ENCODE data around the gene VOPP1.
"Not testable (repeated sequence)": the region's sequence is repeated elsewhere in the genome, so short reads cannot be mapped to it uniquely, and the experiment has no call there.

Gene VOPP1

GRCh38 chr7:55473932-55474331 is 98.4 kb downstream of the VOPP1 start:
- Histone ChIP-seq H3K36me3 (ENCODE audit: control insufficient read depth, insufficient read depth, low read length) (no peaks in the 10 kb centered on the region), H3K9ac (ENCODE audit: low read length) (no peak overlapping the region), H3K4me1 (ENCODE audit: control insufficient read depth, insufficient read depth, low read length) (peaks cover 6% of the 10 kb centered on the region), H3K4me3 (ENCODE audit: low read length) (no peak overlapping the region), H3K27me3 (ENCODE audit: control insufficient read depth, insufficient read depth, low read length) (no peaks in the 10 kb centered on the region), H3K9me3 (ENCODE audit: control insufficient read depth, low read length) (no peaks in the 10 kb centered on the region)

DNA sequence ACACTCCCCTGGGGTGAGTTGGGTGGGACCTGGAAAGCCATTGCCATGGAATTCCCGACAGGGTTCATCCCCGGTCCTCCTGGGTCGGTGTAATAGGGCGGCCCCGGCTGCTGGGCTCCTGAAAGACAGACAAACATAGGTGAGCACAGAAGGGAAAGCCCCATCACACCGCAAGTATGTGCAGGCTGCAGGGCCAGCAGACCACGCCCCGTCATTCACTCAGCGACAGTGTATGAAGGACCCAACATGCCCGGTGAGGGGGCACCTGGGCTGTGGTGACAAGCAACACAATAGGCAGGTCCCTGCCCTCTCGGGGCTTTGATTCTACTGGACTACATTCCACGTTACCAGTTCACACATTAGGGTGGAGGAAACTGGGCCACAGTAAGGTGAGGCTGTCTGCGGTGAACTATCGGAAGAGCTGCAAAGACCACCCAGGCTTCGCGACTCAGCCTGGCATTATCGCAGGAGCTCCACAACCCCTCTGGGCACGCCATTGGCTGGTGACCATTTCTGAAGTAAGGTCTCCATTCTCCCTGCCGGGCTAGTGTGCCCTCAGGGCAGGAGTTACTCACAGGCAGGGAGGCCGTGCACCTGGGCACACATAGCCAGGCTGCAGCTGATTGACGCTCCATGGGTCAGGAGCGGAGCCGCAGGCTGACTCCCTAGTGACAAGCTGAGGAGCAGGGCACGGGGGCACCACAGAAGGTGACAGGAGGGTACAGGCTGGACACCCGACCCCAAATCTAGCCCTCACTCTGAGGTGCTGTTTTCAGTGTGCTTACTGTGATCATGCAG is 99.2 kb downstream of the VOPP1 start:
- Histone ChIP-seq H3K27me3 (ENCODE audit: control insufficient read depth, insufficient read depth, low read length) (no peaks in the 10 kb centered on the region), H3K9ac (ENCODE audit: low read length) (no peak overlapping the region), H3K4me1 (ENCODE audit: control insufficient read depth, insufficient read depth, low read length) (peaks cover 6% of the 10 kb centered on the region), H3K4me3 (ENCODE audit: low read length) (no peak overlapping the region), H3K36me3 (ENCODE audit: control insufficient read depth, insufficient read depth, low read length) (no peaks in the 10 kb centered on the region), H3K9me3 (ENCODE audit: control insufficient read depth, low read length) (no peaks in the 10 kb centered on the region)

GRCh38 chr7:55472406-55472805 is 99.9 kb downstream of the VOPP1 start:
- not testable (repeated sequence) for H3K4me1 ChIP-seq (ENCODE audit: control insufficient read depth, insufficient read depth, low read length); H3K9me3 ChIP-seq (ENCODE audit: control insufficient read depth, low read length); H3K9ac ChIP-seq (ENCODE audit: low read length); H3K4me3 ChIP-seq (ENCODE audit: low read length); H3K36me3 ChIP-seq (ENCODE audit: control insufficient read depth, insufficient read depth, low read length); H3K27me3 ChIP-seq (ENCODE audit: control insufficient read depth, insufficient read depth, low read length)

- not testable (repeated sequence) for H3K4me1 ChIP-seq (ENCODE audit: control insufficient read depth, insufficient read depth, low read length); H3K27me3 ChIP-seq (ENCODE audit: control insufficient read depth, insufficient read depth, low read length); H3K9ac ChIP-seq (ENCODE audit: low read length); H3K36me3 ChIP-seq (ENCODE audit: control insufficient read depth, insufficient read depth, low read length); H3K9me3 ChIP-seq (ENCODE audit: control insufficient read depth, low read length); H3K4me3 ChIP-seq (ENCODE audit: low read length)
Measured at GRCh38 chr7:55471594-55471993, 100.7 kb downstream of the VOPP1 start.

- H3K9me3 ChIP-seq (ENCODE audit: control insufficient read depth, low read length), result no peaks in the 10 kb centered on the region
- H3K27me3 ChIP-seq (ENCODE audit: control insufficient read depth, insufficient read depth, low read length), result no peaks in the 10 kb centered on the region
- H3K4me3 ChIP-seq (ENCODE audit: low read length), result no peak overlapping the region
- H3K36me3 ChIP-seq (ENCODE audit: control insufficient read depth, insufficient read depth, low read length), result no peaks in the 10 kb centered on the region
- H3K9ac ChIP-seq (ENCODE audit: low read length), result no peak overlapping the region
- H3K4me1 ChIP-seq (ENCODE audit: control insufficient read depth, insufficient read depth, low read length), result peaks cover 6% of the 10 kb centered on the region
Measured at GRCh38 chr7:55470261-55470660, 102.0 kb downstream of the VOPP1 start.

DNA sequence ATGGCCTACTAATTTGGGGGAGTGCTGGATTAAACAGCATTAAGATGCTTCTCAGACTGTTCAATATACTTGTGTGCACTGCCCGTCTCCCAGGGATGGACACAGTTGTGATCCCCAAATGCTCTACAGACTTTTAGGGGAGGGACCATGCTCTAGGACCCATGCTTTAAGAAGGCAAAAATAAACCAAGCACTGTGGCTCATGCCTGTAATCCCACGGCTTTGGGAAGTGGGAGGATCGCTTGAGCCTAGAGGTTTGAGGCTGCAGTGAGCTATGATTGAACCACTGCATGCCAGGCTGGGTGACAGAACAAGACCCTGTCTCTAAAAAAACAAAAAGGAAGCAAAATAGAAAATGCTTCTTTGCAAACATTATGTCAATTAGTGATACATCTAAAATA is 102.6 kb downstream of the VOPP1 start:
- Histone ChIP-seq H3K4me3 (ENCODE audit: low read length) (no peak overlapping the region), H3K4me1 (ENCODE audit: control insufficient read depth, insufficient read depth, low read length) (peaks cover 3% of the 10 kb centered on the region), H3K9me3 (ENCODE audit: control insufficient read depth, low read length) (no peaks in the 10 kb centered on the region), H3K36me3 (ENCODE audit: control insufficient read depth, insufficient read depth, low read length) (no peaks in the 10 kb centered on the region), H3K27me3 (ENCODE audit: control insufficient read depth, insufficient read depth, low read length) (no peaks in the 10 kb centered on the region), H3K9ac (ENCODE audit: low read length) (no peak overlapping the region)

- H3K9ac ChIP-seq (ENCODE audit: low read length), result no peak overlapping the region
Measured at GRCh38 chr7:55469271-55469681, 103.0 kb downstream of the VOPP1 start.

GRCh38 chr7:55468495-55468894 is 103.8 kb downstream of the VOPP1 start:
- H3K36me3 ChIP-seq (ENCODE audit: control insufficient read depth, insufficient read depth, low read length), result no peaks in the 10 kb centered on the region
- H3K4me3 ChIP-seq (ENCODE audit: low read length), result no peak overlapping the region
- H3K9me3 ChIP-seq (ENCODE audit: control insufficient read depth, low read length), result no peaks in the 10 kb centered on the region
- H3K4me1 ChIP-seq (ENCODE audit: control insufficient read depth, insufficient read depth, low read length), result no peaks in the 10 kb centered on the region
- no peaks in the 10 kb centered on the region for H3K27me3 ChIP-seq (ENCODE audit: control insufficient read depth, insufficient read depth, low read length)
- H3K9ac ChIP-seq (ENCODE audit: low read length), result no peak overlapping the region

More at GRCh38 chr7:55469271-55469681, 103.0 kb downstream of the VOPP1 start:
- Histone ChIP-seq H3K4me3 (ENCODE audit: low read length) (no peak overlapping the region), H3K4me1 (ENCODE audit: control insufficient read depth, insufficient read depth, low read length) (no peaks in the 10 kb centered on the region), H3K36me3 (ENCODE audit: control insufficient read depth, insufficient read depth, low read length) (no peaks in the 10 kb centered on the region), H3K9me3 (ENCODE audit: control insufficient read depth, low read length) (no peaks in the 10 kb centered on the region), H3K27me3 (ENCODE audit: control insufficient read depth, insufficient read depth, low read length) (no peaks in the 10 kb centered on the region)

- no peak overlapping the region for H3K4me3 ChIP-seq (ENCODE audit: low read length)
- no peak overlapping the region for H3K9ac ChIP-seq (ENCODE audit: low read length)
- H3K27me3 ChIP-seq (ENCODE audit: control insufficient read depth, insufficient read depth, low read length), result no peaks in the 10 kb centered on the region
- no peaks in the 10 kb centered on the region for H3K4me1 ChIP-seq (ENCODE audit: control insufficient read depth, insufficient read depth, low read length)
- H3K36me3 ChIP-seq (ENCODE audit: control insufficient read depth, insufficient read depth, low read length), result no peaks in the 10 kb centered on the region
- H3K9me3 ChIP-seq (ENCODE audit: control insufficient read depth, low read length), result no peaks in the 10 kb centered on the region
Measured at GRCh38 chr7:55467047-55467593, 105.2 kb downstream of the VOPP1 start.

DNA sequence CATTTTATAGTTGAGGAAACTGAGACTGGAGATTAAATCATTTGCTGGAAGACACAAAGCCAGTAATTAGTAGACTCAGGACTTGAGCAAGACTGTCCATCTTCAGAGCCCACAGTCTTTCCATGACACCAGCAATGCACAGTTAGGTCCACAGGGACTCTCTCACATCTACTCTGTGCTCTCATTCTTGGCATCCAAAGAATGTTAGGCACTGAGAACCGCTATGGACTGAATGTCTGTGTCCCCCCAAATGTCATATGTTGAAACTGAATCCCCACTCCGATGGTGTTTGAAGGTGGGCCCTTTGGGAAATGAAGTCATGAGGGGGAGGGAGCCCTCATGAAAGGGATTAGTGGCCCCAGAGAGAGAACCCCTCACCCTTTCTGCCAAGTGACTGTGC is 106.6 kb downstream of the VOPP1 start:
- Histone ChIP-seq H3K4me3 (ENCODE audit: low read length) (no peak overlapping the region), H3K4me1 (ENCODE audit: control insufficient read depth, insufficient read depth, low read length) (no peaks in the 10 kb centered on the region), H3K36me3 (ENCODE audit: control insufficient read depth, insufficient read depth, low read length) (no peaks in the 10 kb centered on the region), H3K9me3 (ENCODE audit: control insufficient read depth, low read length) (no peaks in the 10 kb centered on the region), H3K27me3 (ENCODE audit: control insufficient read depth, insufficient read depth, low read length) (no peaks in the 10 kb centered on the region), H3K9ac (ENCODE audit: low read length) (no peak overlapping the region)

DNA sequence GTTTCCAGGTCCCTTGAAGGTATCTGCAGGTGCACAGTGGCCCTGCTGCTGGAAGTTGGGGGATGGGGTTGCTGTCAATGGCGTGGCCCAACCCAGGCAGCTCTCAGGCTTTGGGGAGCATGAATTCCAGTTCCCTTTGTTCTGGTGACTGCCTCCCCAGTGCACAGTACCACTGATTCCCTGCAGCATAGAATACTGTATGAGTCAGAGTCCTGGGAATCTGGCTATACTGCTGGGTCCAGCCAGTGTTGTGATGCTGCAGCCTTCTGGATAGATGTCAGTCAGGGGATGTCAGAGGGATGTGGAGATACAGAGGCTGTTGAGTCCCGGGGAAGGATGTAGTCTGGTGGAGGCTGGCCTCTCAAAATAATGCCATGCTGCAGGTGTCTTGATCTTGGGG is 107.9 kb downstream of the VOPP1 start:
- H3K9ac ChIP-seq (ENCODE audit: low read length), result no peak overlapping the region

DNA sequence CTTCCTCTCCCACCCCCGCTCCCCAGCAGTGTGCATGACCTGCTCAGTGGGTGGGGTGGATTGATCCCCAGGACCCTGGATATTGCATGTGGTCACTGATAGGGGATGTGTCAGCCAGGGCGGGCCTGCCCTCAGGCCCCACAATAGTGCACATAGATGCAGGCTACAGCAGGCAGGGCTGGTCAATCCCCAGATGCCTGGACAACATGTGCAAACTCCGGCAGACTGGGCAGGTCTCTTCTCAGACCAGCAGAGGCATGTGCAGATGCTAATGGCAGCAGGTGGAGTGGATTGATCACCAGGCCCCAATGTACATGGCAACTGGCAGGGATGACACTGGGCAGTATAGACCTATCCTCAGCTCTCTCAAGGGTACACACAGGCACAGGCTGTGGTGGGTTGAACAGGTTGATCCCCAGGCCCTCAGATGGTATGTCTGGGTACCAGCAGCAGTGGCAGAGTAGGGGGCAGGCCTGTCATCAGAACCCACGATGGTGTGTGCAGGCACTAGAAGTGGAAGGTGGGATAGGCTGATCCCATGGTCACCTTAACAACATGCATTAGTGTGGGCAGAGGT is 108.5 kb downstream of the VOPP1 start:
- H3K4me1 ChIP-seq (ENCODE audit: control insufficient read depth, insufficient read depth, low read length), result no peaks in the 10 kb centered on the region
- no peaks in the 10 kb centered on the region for H3K27me3 ChIP-seq (ENCODE audit: control insufficient read depth, insufficient read depth, low read length)
- H3K4me3 ChIP-seq (ENCODE audit: low read length), result no peak overlapping the region
- H3K36me3 ChIP-seq (ENCODE audit: control insufficient read depth, insufficient read depth, low read length), result no peaks in the 10 kb centered on the region
- H3K9me3 ChIP-seq (ENCODE audit: control insufficient read depth, low read length), result no peaks in the 10 kb centered on the region
- H3K9ac ChIP-seq (ENCODE audit: low read length), result no peak overlapping the region

More for the DNA sequence above, 107.9 kb downstream of the VOPP1 start:
- H3K4me3 ChIP-seq (ENCODE audit: low read length), result no peak overlapping the region
- H3K27me3 ChIP-seq (ENCODE audit: control insufficient read depth, insufficient read depth, low read length), result no peaks in the 10 kb centered on the region
- no peaks in the 10 kb centered on the region for H3K36me3 ChIP-seq (ENCODE audit: control insufficient read depth, insufficient read depth, low read length)
- no peaks in the 10 kb centered on the region for H3K9me3 ChIP-seq (ENCODE audit: control insufficient read depth, low read length)
- H3K4me1 ChIP-seq (ENCODE audit: control insufficient read depth, insufficient read depth, low read length), result no peaks in the 10 kb centered on the region
